NCI-H2227 treated with DMSO at 0.1 percent for 48 hours (cell line): ENCODE measurements around the gene PCMT1.
"Not testable (repeated sequence)": the region's sequence is repeated elsewhere in the genome, so short reads cannot be mapped to it uniquely, and the experiment has no call there.

Experiments
- DNase-seq: peaks from one replicate; lab custom pipeline; 2025; lab: John Stamatoyannopoulos, UW

PCMT1 gene

GRCh38 chr6:149749594-149750135 is at the start of gene PCMT1:
Gene PCMT1, plus strand, starts transcription at chr6:149749741. Its CDS starts 161 bp downstream, at chr6:149749902.
- DNase-seq, result peak; percentile 77

GRCh38 chr6:149701714-149702113 is 47.8 kb upstream of the PCMT1 start:
- DNase-seq, result no peak

GRCh38 chr6:149711711-149712110 is 37.8 kb upstream of the PCMT1 start:
- no peak for DNase-seq

- no peak for DNase-seq
Measured at GRCh38 chr6:149714442-149714841, 35.1 kb upstream of the PCMT1 start.

- no peak for DNase-seq
Measured at GRCh38 chr6:149716181-149716963, 33.2 kb upstream of the PCMT1 start.

- peak; percentile 38 for DNase-seq
Measured at GRCh38 chr6:149717255-149717587, 32.3 kb upstream of the PCMT1 start.

GRCh38 chr6:149717588-149718458 is 31.7 kb upstream of the PCMT1 start, which contains the start of gene LATS1:
Gene LATS1, minus strand, starts transcription at chr6:149718101. Its CDS starts 15,975 bp downstream, at chr6:149702126.
- peak; percentile 67 for DNase-seq

- DNase-seq, result no peak
Measured at GRCh38 chr6:149719531-149719930, 30.0 kb upstream of the PCMT1 start.

GRCh38 chr6:149723262-149723661 is 26.3 kb upstream of the PCMT1 start:
- DNase-seq, result no peak

GRCh38 chr6:149723771-149724417 is 25.6 kb upstream of the PCMT1 start:
- no peak for DNase-seq

GRCh38 chr6:149725785-149726184 is 23.8 kb upstream of the PCMT1 start:
- no peak for DNase-seq

- no peak for DNase-seq
Measured at GRCh38 chr6:149727793-149728498, 21.6 kb upstream of the PCMT1 start.

GRCh38 chr6:149728499-149729234 is 20.9 kb upstream of the PCMT1 start:
- no peak for DNase-seq

GRCh38 chr6:149729824-149730223 is 19.7 kb upstream of the PCMT1 start:
- no peak for DNase-seq

- DNase-seq, result no peak
Measured at GRCh38 chr6:149733089-149733720, 16.3 kb upstream of the PCMT1 start.

GRCh38 chr6:149734915-149735314 is 14.6 kb upstream of the PCMT1 start:
- DNase-seq, result no peak

GRCh38 chr6:149745252-149745651 is 4.3 kb upstream of the PCMT1 start:
- DNase-seq, result not testable (repeated sequence)

- DNase-seq, result peak; percentile 74
Measured at GRCh38 chr6:149746147-149746946, 3.2 kb upstream of the PCMT1 start, which contains the start of gene NUP43. Gene NUP43, minus strand, starts transcription at chr6:149746529. Its CDS starts 34 bp downstream, at chr6:149746495.

- not testable (repeated sequence) for DNase-seq
Measured at GRCh38 chr6:149749082-149749593, 403 bp upstream of the PCMT1 start.
